Measurements from ENCODE around the gene SFMBT1.

The SFMBT1 gene

DNA sequence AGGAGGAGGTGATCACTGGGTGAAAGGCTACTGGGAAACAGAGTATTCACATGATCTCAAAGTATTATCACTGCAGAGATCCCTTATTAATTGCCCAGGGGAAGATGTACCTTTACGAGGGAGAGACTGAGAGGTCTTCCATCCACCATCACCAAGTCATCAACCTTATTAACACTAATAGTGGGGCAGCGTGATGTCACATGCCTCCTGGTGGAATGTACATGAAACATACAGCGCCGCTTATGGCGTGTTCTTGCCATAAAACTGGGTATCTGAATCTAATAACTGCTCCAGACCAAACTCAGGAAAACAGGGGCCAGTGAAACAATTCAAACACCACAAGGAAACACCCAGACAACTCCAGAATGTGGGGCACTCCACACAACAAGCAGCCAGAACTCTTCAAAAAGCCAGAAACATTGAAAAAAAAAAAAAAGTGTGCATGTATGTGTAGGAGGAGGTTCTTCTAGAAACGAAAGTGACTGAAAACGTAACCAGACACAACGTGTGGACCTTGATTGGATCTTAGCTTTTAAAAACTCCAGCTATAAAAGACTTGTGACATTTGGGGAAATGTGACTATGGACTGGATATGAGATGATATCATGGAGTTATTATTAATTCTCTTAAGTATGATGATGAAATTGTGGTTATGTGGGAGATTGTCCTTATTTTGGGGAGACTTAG is 153.1 kb downstream of the SFMBT1 start:
- H3K4me3 ChIP-seq (replicated peaks in 1 of 2; ENCODE audit: low read depth in 2 of 2, low read length in 2 of 2) = no peak overlapping the region

DNA sequence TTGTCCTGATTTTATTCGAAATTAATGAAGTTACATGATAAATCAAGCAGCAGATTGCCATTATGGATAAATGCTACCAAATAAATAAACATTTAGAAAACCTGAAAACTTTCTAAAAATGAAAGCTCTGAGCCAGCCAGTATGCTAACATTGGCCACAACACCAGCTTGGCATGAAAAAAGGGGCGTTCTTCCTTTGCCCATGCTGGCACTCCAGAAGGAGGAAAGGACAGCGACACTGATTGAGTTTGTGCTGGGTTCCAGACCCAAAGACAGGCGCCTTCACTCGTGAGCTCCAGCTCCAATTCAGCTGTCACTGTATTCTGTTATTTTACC is 153.6 kb downstream of the SFMBT1 start:
- no peak overlapping the region for H3K4me3 ChIP-seq (replicated peaks in 1 of 2; ENCODE audit: low read depth in 2 of 2, low read length in 2 of 2)
- DNase-seq (ENCODE audit: low read depth in 2 of 2) = no peak
- TF ChIP-seq, protein P1, sequence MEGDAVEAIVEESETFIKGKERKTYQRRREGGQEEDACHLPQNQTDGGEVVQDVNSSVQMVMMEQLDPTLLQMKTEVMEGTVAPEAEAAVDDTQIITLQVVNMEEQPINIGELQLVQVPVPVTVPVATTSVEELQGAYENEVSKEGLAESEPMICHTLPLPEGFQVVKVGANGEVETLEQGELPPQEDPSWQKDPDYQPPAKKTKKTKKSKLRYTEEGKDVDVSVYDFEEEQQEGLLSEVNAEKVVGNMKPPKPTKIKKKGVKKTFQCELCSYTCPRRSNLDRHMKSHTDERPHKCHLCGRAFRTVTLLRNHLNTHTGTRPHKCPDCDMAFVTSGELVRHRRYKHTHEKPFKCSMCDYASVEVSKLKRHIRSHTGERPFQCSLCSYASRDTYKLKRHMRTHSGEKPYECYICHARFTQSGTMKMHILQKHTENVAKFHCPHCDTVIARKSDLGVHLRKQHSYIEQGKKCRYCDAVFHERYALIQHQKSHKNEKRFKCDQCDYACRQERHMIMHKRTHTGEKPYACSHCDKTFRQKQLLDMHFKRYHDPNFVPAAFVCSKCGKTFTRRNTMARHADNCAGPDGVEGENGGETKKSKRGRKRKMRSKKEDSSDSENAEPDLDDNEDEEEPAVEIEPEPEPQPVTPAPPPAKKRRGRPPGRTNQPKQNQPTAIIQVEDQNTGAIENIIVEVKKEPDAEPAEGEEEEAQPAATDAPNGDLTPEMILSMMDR (IDR thresholded peaks at IDR 0.05; ENCODE audit: low read depth, low read length) = no peak

More for the DNA sequence above, 153.1 kb downstream of the SFMBT1 start:
- TF ChIP-seq, protein P1 (IDR thresholded peaks at IDR 0.05; ENCODE audit: low read depth, low read length) = no peak
- peak; percentile 16 to 24 for DNase-seq (ENCODE audit: low read depth in 2 of 2)

DNA sequence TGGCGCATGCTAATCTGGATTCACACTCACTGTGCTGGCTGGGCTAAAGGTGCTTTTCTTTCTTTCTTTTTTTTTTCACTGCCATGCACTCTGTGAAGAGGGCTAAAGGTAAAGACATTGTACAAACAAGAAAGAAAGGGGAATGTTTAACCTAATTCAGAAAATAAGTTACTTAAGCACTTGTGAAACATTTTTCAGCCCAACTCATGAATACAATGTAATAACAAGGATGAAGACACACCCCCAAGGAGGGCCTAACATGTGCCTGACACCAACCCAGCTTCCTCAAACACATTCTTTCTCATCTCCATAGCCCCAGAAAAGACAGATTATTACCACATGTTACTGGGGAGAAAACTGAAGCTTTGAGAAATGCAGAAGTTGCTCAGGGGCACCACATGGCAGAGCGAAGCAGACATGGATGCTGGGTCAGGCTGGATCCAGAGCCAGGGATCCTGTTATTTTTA is 154.2 kb downstream of the SFMBT1 start:
- no peak overlapping the region for H3K4me3 ChIP-seq (replicated peaks in 1 of 2; ENCODE audit: low read depth in 2 of 2, low read length in 2 of 2)
- peak; percentile 24 to 42 for DNase-seq (ENCODE audit: low read depth in 2 of 2)

DNA sequence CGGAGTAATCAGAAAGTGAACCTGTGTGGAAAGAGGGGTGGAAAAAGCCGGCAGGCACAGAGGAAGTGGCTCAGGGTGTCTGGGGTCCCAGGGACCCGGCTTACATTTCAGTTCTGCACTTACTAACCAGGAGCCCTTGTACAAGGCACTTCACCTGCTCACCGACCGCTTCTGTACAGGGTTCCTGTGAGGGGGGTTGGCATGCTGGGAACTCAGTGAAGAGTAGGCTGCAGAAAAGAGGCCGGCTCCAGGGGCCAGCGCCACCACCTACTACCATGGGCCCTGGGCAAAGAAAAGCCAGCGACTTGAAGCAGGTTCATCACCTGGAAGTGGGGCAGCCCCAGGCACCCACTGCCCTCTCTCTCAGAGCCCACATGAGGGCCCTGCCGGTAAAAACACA is 154.7 kb downstream of the SFMBT1 start:
- no peak overlapping the region for H3K4me3 ChIP-seq (replicated peaks in 1 of 2; ENCODE audit: low read depth in 2 of 2, low read length in 2 of 2)
- DNase-seq (ENCODE audit: low read depth in 2 of 2) = no peak
- TF ChIP-seq, protein P1 (IDR thresholded peaks at IDR 0.05; ENCODE audit: low read depth, low read length) = no peak

More for the DNA sequence above, 154.2 kb downstream of the SFMBT1 start:
- TF ChIP-seq, protein P1 (IDR thresholded peaks at IDR 0.05; ENCODE audit: low read depth, low read length) = no peak

DNA sequence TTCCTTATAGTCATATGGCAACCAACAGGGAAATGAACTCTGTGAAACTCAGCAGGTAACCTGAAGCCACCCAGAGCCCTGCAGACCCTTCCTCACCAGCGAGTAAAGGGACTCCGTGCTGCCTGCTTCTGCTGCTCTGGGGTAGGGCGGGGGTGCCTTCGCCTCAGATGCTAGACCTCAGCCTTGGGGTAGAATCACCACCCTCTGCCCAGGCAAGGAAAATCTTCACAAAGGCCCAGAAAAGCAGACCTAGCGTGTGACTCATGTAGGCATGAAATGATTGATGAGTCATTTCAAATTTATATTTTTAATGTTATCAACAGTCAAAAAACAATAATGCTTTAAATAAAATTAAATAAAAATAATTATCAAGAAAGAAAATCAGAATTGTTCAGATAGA is 155.1 kb downstream of the SFMBT1 start:
- TF ChIP-seq, protein P1 (IDR thresholded peaks at IDR 0.05; ENCODE audit: low read depth, low read length) = no peak
- H3K4me3 ChIP-seq (replicated peaks in 1 of 2; ENCODE audit: low read depth in 2 of 2, low read length in 2 of 2) = no peak overlapping the region
- peak in 1 of 2 donors; percentile 25 for DNase-seq (ENCODE audit: low read depth in 2 of 2)

DNA sequence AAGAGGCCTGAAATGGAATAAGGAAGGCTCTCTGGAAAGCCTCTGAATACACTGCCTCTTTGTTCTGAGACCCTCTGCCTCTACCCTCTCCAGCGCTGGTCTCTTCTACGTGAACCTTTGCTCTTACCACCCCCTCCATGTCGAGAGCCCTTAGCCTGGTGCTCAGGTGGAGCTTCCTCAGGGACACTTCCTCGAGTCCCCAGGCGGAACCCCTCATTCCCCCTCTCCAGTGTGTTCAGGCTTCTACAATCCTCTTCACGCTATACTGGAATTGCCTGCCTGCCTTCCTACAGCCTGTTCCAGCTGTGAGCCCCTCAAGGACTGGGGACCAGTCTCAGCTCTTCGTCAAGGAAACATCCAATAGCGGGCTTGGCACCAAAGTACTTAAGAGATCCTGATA is 156.0 kb downstream of the SFMBT1 start:
- no peak for DNase-seq (ENCODE audit: low read depth in 2 of 2)
- TF ChIP-seq, protein P1 (IDR thresholded peaks at IDR 0.05; ENCODE audit: low read depth, low read length) = no peak
- no peak overlapping the region for H3K4me3 ChIP-seq (replicated peaks in 1 of 2; ENCODE audit: low read depth in 2 of 2, low read length in 2 of 2)

DNA sequence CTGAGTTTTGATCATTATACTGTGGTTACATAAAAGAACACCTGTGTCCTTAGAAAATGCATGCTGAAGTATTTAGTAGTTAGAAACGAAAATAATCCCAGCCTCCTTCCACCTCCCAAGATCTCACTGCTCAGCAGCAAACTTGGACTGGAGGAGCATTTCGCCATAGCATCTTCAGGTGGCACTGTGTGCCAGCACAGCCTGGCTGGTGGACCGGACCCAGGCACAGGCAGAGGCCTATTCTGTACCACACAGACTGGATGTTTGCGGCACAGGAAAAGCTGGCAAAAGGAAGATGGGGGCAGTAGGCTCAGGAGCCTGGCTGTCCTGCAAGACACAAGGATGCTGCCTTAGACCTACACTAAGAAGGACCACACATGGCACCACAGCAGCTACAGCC is 158.7 kb downstream of the SFMBT1 start:
- TF ChIP-seq, protein P1 (IDR thresholded peaks at IDR 0.05; ENCODE audit: low read depth, low read length) = no peak
- DNase-seq (ENCODE audit: low read depth in 2 of 2) = no peak
- no peak overlapping the region for H3K4me3 ChIP-seq (replicated peaks in 1 of 2; ENCODE audit: low read depth in 2 of 2, low read length in 2 of 2)

Data from cardiac fibroblast (primary cell).